ENCODE results near the gene PEDS1.

PEDS1 gene

GRCh38 chr20:50123418-50123817 is 30.1 kb downstream of the PEDS1 start:
- no peak for TF ChIP-seq CTCF (IDR thresholded peaks at IDR 0.05; ENCODE audit: borderline replicate concordance, control extremely low read depth, extremely low read depth, insufficient read depth, missing control alignments)
- DNase-seq (ENCODE audit: low spot score) = no peak
- in situ Hi-C loops (cut with MboI; ENCODE audit: low sequenced_read_pairs, unreplicated experiment) = no loop called here

- no peak for DNase-seq (ENCODE audit: low spot score)
- in situ Hi-C loops (cut with MboI; ENCODE audit: low sequenced_read_pairs, unreplicated experiment) = no loop called here
- TF ChIP-seq CTCF (IDR thresholded peaks at IDR 0.05; ENCODE audit: borderline replicate concordance, control extremely low read depth, extremely low read depth, insufficient read depth, missing control alignments) = no peak
Measured at GRCh38 chr20:50122763-50123162, 30.8 kb downstream of the PEDS1 start.

- in situ Hi-C loops (cut with MboI; ENCODE audit: low sequenced_read_pairs, unreplicated experiment) = no loop called here
- no peak for TF ChIP-seq CTCF (IDR thresholded peaks at IDR 0.05; ENCODE audit: borderline replicate concordance, control extremely low read depth, extremely low read depth, insufficient read depth, missing control alignments)
- no peak for DNase-seq (ENCODE audit: low spot score)
Measured at GRCh38 chr20:50121858-50122271, 31.7 kb downstream of the PEDS1 start.

- peak; percentile 37 for TF ChIP-seq CTCF (IDR thresholded peaks at IDR 0.05; ENCODE audit: borderline replicate concordance, control extremely low read depth, extremely low read depth, insufficient read depth, missing control alignments)
- no peak for DNase-seq (ENCODE audit: low spot score)
- in situ Hi-C loops (cut with MboI; ENCODE audit: low sequenced_read_pairs, unreplicated experiment) = no loop called here
Measured at GRCh38 chr20:50120935-50121693, 32.4 kb downstream of the PEDS1 start.

GRCh38 chr20:50118203-50118602 is 35.3 kb downstream of the PEDS1 start:
- in situ Hi-C loops (cut with MboI; ENCODE audit: low sequenced_read_pairs, unreplicated experiment) = no loop called here

GRCh38 chr20:50116368-50116999 is 37.0 kb downstream of the PEDS1 start:
- no peak for TF ChIP-seq CTCF (IDR thresholded peaks at IDR 0.05; ENCODE audit: borderline replicate concordance, control extremely low read depth, extremely low read depth, insufficient read depth, missing control alignments)
- no peak for DNase-seq (ENCODE audit: low spot score)
- in situ Hi-C loops (cut with MboI; ENCODE audit: low sequenced_read_pairs, unreplicated experiment) = no loop called here

More at GRCh38 chr20:50118203-50118602, 35.3 kb downstream of the PEDS1 start:
- DNase-seq (ENCODE audit: low spot score) = no peak
- no peak for TF ChIP-seq CTCF (IDR thresholded peaks at IDR 0.05; ENCODE audit: borderline replicate concordance, control extremely low read depth, extremely low read depth, insufficient read depth, missing control alignments)
